Vagina (tissue), 2 donors: Measurements from ENCODE around the gene SERPING1.

ENCODE experiments used
- POLR2A ChIP-seq, 2 donors: fragments of 450-650 bp; IDR thresholded peaks; one replicate each; pipeline ENCODE4 v1.6.1; 2017; ENCODE audit warnings: antibody characterized with exemption in 2 of 2, mild to moderate bottlenecking in 2 of 2, moderate library complexity in 2 of 2
- POLR2AphosphoS5 ChIP-seq, 2 donors: sonication (generic); formaldehyde crosslinking; IDR thresholded peaks; one replicate each; pipeline ENCODE4 v1.9.0; 2017; ENCODE audit warnings: antibody characterized with exemption in 2 of 2, mild to moderate bottlenecking in 2 of 2, low read depth in 1 of 2; ENCODE audit not compliant: insufficient read depth in 1 of 2

DNA sequence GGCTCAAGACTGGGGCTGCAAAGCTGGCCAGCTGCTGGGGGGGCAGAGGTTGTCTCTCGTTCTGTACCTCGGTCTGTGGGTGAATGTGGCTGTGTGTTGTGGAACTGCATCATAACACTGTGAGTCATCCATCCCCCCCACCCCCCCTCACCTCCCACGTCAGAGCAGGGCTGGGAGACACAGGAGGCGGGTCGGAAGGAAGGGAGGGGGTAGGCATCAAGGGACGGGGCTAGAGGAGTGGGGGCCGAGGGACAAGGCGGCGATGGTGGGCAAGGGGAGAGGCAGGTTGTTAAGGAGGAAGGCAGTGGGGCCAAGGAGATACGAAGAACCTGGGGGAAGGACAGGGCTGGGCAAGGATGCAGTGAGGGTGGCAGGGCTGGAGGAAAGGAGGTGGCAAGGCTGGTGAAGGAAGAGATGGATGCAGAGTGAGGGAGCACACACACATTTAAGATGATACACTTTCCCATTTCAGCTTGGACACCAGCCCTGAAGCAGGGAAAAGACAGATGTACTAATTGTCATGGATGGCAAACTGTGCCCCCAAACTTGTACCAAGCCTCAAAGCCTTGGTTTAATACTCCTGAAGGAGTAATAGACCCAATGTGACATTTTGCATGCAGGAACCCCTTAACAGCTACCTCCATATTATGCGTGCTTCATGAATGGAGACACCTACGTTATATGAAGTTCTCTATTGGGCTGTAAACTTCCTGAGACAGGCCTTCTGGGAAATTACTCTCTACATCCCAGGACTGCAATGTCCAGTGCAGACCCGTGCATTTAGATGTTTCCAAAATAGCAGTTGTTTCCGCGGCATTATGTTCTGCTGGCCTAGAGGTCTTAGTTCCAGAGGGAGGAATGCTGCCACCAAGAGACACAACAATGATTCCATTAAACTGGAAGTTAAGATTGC, 52.6 kb downstream of the SERPING1 start, which contains the start of gene YPEL4:
- TF ChIP-seq POLR2A (IDR thresholded peaks at IDR 0.05), result no peak
- TF ChIP-seq POLR2AphosphoS5 (IDR thresholded peaks at IDR 0.05; ENCODE audit: insufficient read depth in 1 of 2, low read depth in 1 of 2), result peak in 1 of 2 donors; percentile 44
